PC-9 (cell line): Measurements from ENCODE around the gene LRRC26. TPM values are rescaled to one million over a fixed set of nuclear protein-coding genes. Genes with fewer than 3 reads are reported as not detected.

ENCODE experiments used
- BruUV-seq: library from RNA; stranded (reverse); fragments of 400-500 nt; replicated peaks from 2 replicates; lab custom pipeline; 2021; lab: Mats Ljungman, UMichigan
- CTCF ChIA-PET: fragments of 300-600 bp; sonication (Branson Sonifier 250); formaldehyde crosslinking; loops from one replicate; lab custom pipeline; 2022; ENCODE audit warnings: antibody characterized with exemption; lab: Charles Lee
- POLR2A ChIA-PET: fragments of 300-600 bp; sonication (Branson Sonifier 250); formaldehyde crosslinking; loops from one replicate; lab custom pipeline; 2022; ENCODE audit warnings: antibody characterized with exemption; ENCODE audit not compliant: unreplicated experiment; lab: Charles Lee
- DNase-seq, 2 experiments: peaks; one replicate each; pipeline versions ENCODE4 v3.0.0 to v3.0.0-alpha.2; 2015 to 2022; ENCODE audit warnings: mixed read lengths in 1 of 2
- H2AFZ ChIP-seq: fragments of 200-600 bp; sonication (generic); 2 replicates; pipeline ENCODE4 v1.8.1; 2017; ENCODE audit warnings: antibody characterized with exemption
- H3F3A ChIP-seq: fragments of 200-600 bp; sonication (generic); 2 replicates; pipeline ENCODE4 v1.8.1; 2017; ENCODE audit warnings: antibody characterized with exemption, mild to moderate bottlenecking, low read depth; ENCODE audit not compliant: insufficient read depth
- H3K27ac ChIP-seq: fragments of 200-600 bp; sonication (generic); 2 replicates; pipeline ENCODE4 v1.6.1; 2016; ENCODE audit warnings: mixed run types
- H3K27me3 ChIP-seq: fragments of 200-600 bp; sonication (generic); 2 replicates; pipeline ENCODE4 v1.6.1; 2016; ENCODE audit warnings: low read depth, mixed run types; ENCODE audit not compliant: insufficient read depth
- H3K36me3 ChIP-seq: fragments of 200-600 bp; sonication (generic); 2 replicates; pipeline ENCODE4 v1.6.1; 2016; ENCODE audit warnings: low read depth, mixed run types
- H3K4me1 ChIP-seq: fragments of 200-600 bp; sonication (generic); replicated peaks from 2 replicates; pipeline ENCODE4 v1.6.1; 2016; ENCODE audit warnings: mixed run types; ENCODE audit not compliant: insufficient read depth
- H3K4me2 ChIP-seq: fragments of 200-600 bp; sonication (generic); 2 replicates; pipeline ENCODE4 v1.6.1; 2017; ENCODE audit warnings: mixed run types
- H3K4me3 ChIP-seq: fragments of 200-600 bp; sonication (generic); 2 replicates; pipeline ENCODE4 v1.6.1; 2016; ENCODE audit warnings: mixed run types
- H3K79me2 ChIP-seq: fragments of 200-600 bp; sonication (generic); 2 replicates; pipeline ENCODE4 v1.6.1; 2017; ENCODE audit warnings: low read depth, mixed run types
- H3K9me2 ChIP-seq: fragments of 200-600 bp; sonication (generic); 2 replicates; pipeline ENCODE4 v1.8.1; 2017; ENCODE audit warnings: mild to moderate bottlenecking; ENCODE audit not compliant: insufficient read depth
- H3K9me3 ChIP-seq: fragments of 200-600 bp; sonication (generic); 2 replicates; pipeline ENCODE4 v1.8.1; 2016; ENCODE audit warnings: low read depth; ENCODE audit not compliant: insufficient read depth
- H4K20me1 ChIP-seq: fragments of 200-600 bp; sonication (generic); 2 replicates; pipeline ENCODE4 v1.8.1; 2017; ENCODE audit not compliant: insufficient read depth
- CTCF ChIP-seq: fragments of 200-600 bp; sonication (generic); conservative IDR thresholded peaks from 2 replicates; pipeline ENCODE4 v1.6.1; 2017; ENCODE audit warnings: mixed run types, antibody characterized with exemption, mild to moderate bottlenecking, moderate library complexity
- EZH2 ChIP-seq: fragments of 200-600 bp; sonication (generic); IDR thresholded peaks from 2 replicates; pipeline ENCODE4 v1.8.0; 2017; ENCODE audit warnings: antibody characterized with exemption, low read depth
- intact Hi-C: fragments of 100-400 bp; cut with micrococcal nuclease; formaldehyde crosslinking; loops from one replicate; pipeline ENCODE4 v1.10.0; 2022; ENCODE audit not compliant: unreplicated experiment
- total RNA-seq: library from RNA; stranded (reverse); gene quantifications from 2 replicates; pipeline ENCODE4 v1.2.3, GENCODE V29; 2021

The LRRC26 gene
- total RNA-seq, 1 experiment from 2014 or later: 2.3 TPM

GRCh38 chr9:137195525-137196220, 25.8 kb upstream of the LRRC26 start:
- POLR2A ChIA-PET: interaction anchor here (0.6 to 0.7 kb wide), 5 partner anchors 26 to 833 kb away, joined by 3 to 8 read pairs (median 4); partner anchors contain the start of genes CLIC3 and RNF208
- peaks cover 58% of the 10 kb centered on the region for H4K20me1 ChIP-seq
- peak; percentile 78 to 93 for DNase-seq

GRCh38 chr9:137194909-137195308, 25.1 kb upstream of the LRRC26 start:
- Histone ChIP-seq H2AFZ (no peak overlapping the region), H3K4me2 (peak overlapping the region; percentile 71), H3K4me1 (peaks cover 65% of the 10 kb centered on the region), H3K27me3 (no peaks in the 10 kb centered on the region), H3K4me3 (peak overlapping the region; percentile 5; the same call in 1 of the 2 replicates), H3K9me3 (no peaks in the 10 kb centered on the region), H3K79me2 (peaks cover 61% of the 10 kb centered on the region), H3K9me2 (no peaks in the 10 kb centered on the region), H4K20me1 (peaks cover 63% of the 10 kb centered on the region), H3F3A (peaks cover 34% of the 10 kb centered on the region), H3K36me3 (no peaks in the 10 kb centered on the region), H3K27ac (no peak overlapping the region)
- CTCF ChIA-PET: interaction anchor here (0.6 to 1.1 kb wide), 2 partner anchors 28 to 42 kb away, joined by 3 to 6 read pairs; no protein-coding TSS in a partner anchor
- POLR2A ChIA-PET: interaction anchor here (0.6 to 0.7 kb wide), 5 partner anchors 45 to 832 kb away, joined by 3 to 8 read pairs (median 4); partner anchors contain the start of gene CLIC3
- no TSS peak for BruUV-seq
- peak in 1 of 2 experiments; percentile 55 for DNase-seq
- TF ChIP-seq EZH2: no peak
- TF ChIP-seq CTCF: no peak
- intact Hi-C loops: no loop called here

More at GRCh38 chr9:137195525-137196220, 25.8 kb upstream of the LRRC26 start:
- Histone ChIP-seq H3K27ac (no peak overlapping the region), H3F3A (peaks cover 29% of the 10 kb centered on the region; the same call in 1 of the 2 replicates), H3K36me3 (no peaks in the 10 kb centered on the region), H3K9me3 (no peaks in the 10 kb centered on the region), H2AFZ (no peak overlapping the region), H3K9me2 (no peaks in the 10 kb centered on the region), H3K4me1 (peaks cover 57% of the 10 kb centered on the region), H3K4me3 (peak overlapping the region; percentile 5; the same call in 1 of the 2 replicates), H3K79me2 (peaks cover 58% of the 10 kb centered on the region), H3K27me3 (no peaks in the 10 kb centered on the region), H3K4me2 (peak overlapping the region; percentile 71)
- CTCF ChIA-PET: interaction anchor here (0.5 to 1.1 kb wide), 5 partner anchors 27 to 241 kb away, joined by 3 to 7 read pairs (median 5); no protein-coding TSS in a partner anchor
- intact Hi-C loops: no loop called here
- BruUV-seq: no TSS peak
- TF ChIP-seq CTCF: no peak
- no peak for TF ChIP-seq EZH2

DNA sequence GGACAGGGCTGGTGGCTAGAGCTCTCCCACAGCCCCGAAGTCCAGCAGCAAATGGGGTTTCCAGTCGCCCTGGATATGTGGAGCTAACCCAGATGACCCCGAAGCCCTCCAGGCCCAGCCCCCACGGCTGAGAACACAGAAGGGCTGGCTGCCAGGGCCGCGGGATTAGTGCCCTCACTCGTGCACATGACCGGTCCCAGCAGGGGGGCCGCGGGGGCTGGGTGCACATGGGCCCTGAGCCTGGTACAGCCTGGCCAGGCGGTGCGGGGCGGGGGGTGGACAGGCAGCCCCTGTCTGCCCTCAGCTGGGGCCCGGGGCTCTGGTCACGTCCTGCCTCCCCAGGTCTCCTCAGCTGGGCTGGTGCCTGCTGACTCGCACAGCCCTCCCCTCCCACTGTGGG, 24.5 kb upstream of the LRRC26 start:
- no peak for DNase-seq
- H3K27ac ChIP-seq: no peak overlapping the region
- ChIA-PET POLR2A (no interaction called here), CTCF (interaction anchor here (1.1 kb wide), 1 partner anchor 42 kb away, joined by 6 read pairs; no protein-coding TSS in a partner anchor)
- H3K27me3 ChIP-seq: no peaks in the 10 kb centered on the region
- H3K4me1 ChIP-seq: peaks cover 68% of the 10 kb centered on the region
- TF ChIP-seq CTCF: no peak
- TF ChIP-seq EZH2: no peak
- H4K20me1 ChIP-seq: peaks cover 68% of the 10 kb centered on the region
- peaks cover 63% of the 10 kb centered on the region for H3K79me2 ChIP-seq
- H3K9me2 ChIP-seq: no peaks in the 10 kb centered on the region
- BruUV-seq: no TSS peak
- no peaks in the 10 kb centered on the region for H3K36me3 ChIP-seq
- no peak overlapping the region for H3K4me3 ChIP-seq
- intact Hi-C loops: no loop called here
- H3K9me3 ChIP-seq: no peaks in the 10 kb centered on the region
- H3K4me2 ChIP-seq: peak overlapping the region; percentile 71
- H2AFZ ChIP-seq: no peak overlapping the region
- peaks cover 39% of the 10 kb centered on the region for H3F3A ChIP-seq
